ENCODE data around the gene RFK.

DNA sequence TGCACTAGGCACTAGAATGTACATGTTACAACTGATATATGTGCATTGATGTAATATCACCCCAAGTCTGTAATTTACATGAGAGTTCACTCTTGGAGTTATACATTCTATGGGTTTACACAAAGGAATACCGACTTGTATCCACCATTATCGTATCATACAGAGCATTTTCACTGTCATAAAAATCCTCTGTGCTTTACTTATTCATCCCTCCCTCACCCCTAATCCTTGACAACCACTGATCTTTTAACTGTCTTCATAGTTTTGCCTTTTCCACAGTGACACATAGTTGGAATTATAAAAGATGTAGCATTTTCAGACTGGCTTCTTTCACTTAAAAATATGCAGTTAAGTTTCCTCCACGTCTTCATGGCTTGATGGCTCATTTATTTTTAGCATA, 11.1 kb upstream of the RFK start:
- no peak for TF ChIP-seq JUND (IDR thresholded peaks at IDR 0.05)
- TF ChIP-seq, protein P1, sequence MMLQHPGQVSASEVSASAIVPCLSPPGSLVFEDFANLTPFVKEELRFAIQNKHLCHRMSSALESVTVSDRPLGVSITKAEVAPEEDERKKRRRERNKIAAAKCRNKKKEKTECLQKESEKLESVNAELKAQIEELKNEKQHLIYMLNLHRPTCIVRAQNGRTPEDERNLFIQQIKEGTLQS (IDR thresholded peaks at IDR 0.05), result no peak
- TF ChIP-seq, protein P2, sequence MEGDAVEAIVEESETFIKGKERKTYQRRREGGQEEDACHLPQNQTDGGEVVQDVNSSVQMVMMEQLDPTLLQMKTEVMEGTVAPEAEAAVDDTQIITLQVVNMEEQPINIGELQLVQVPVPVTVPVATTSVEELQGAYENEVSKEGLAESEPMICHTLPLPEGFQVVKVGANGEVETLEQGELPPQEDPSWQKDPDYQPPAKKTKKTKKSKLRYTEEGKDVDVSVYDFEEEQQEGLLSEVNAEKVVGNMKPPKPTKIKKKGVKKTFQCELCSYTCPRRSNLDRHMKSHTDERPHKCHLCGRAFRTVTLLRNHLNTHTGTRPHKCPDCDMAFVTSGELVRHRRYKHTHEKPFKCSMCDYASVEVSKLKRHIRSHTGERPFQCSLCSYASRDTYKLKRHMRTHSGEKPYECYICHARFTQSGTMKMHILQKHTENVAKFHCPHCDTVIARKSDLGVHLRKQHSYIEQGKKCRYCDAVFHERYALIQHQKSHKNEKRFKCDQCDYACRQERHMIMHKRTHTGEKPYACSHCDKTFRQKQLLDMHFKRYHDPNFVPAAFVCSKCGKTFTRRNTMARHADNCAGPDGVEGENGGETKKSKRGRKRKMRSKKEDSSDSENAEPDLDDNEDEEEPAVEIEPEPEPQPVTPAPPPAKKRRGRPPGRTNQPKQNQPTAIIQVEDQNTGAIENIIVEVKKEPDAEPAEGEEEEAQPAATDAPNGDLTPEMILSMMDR (IDR thresholded peaks at IDR 0.05 in 2 of 3, conservative IDR thresholded peaks at IDR 0.05 in 1 of 3; ENCODE audit: borderline replicate concordance in 1 of 3, insufficient read depth in 1 of 3, low read depth in 2 of 3, low read length in 2 of 3), result no peak
- TF ChIP-seq RAD21 (IDR thresholded peaks at IDR 0.05; ENCODE audit: low read depth), result no peak
- TF ChIP-seq TCF7L2 (IDR thresholded peaks at IDR 0.05; ENCODE audit: borderline replicate concordance, extremely low read depth, insufficient read depth, insufficient read length), result no peak
- TF ChIP-seq YY1 (IDR thresholded peaks at IDR 0.05; ENCODE audit: extremely low read depth, insufficient replicate concordance, low read depth, low read length), result no peak
- no peak for TF ChIP-seq SP1 (IDR thresholded peaks at IDR 0.05; ENCODE audit: low read depth)
- TF ChIP-seq EZH2 (IDR thresholded peaks at IDR 0.05), result no peak
- TF ChIP-seq POLR2AphosphoS5 (IDR thresholded peaks at IDR 0.05; ENCODE audit: low read depth, low read length), result no peak

All from HCT116 (cell line).